Psoas muscle (tissue), 8 donors: ENCODE results near the gene HMCN2. TPM values are rescaled to one million over a fixed set of nuclear protein-coding genes. Genes with fewer than 3 reads are reported as not detected.

ENCODE experiments used
- ATAC-seq, 4 donors: fragments of 200-7000 bp; cut with Tn5 transposase; one replicate each; pipeline ENCODE4 v1.9.1; 2020; ENCODE audit warnings: moderate library complexity in 3 of 4, mild to moderate bottlenecking in 2 of 4
- DNase-seq, 2 donors: peaks; one replicate each; pipeline ENCODE4 v3.0.0-alpha.2; 2020
- H3K27ac ChIP-seq: fragments of 200-600 bp; one replicate; pipeline ENCODE4 v1.8.0; 2022
- H3K27me3 ChIP-seq, 3 donors: fragments of 200-600 bp in 1 of 3; one replicate each; pipeline versions ENCODE4 v1.6.1 to v1.8.0; 2013 to 2022; ENCODE audit warnings: low read length in 2 of 3, mild to moderate bottlenecking in 2 of 3, moderate library complexity in 1 of 3; ENCODE audit not compliant: insufficient read depth in 3 of 3
- H3K36me3 ChIP-seq, 2 donors: fragments of 200-600 bp in 1 of 2; one replicate each; pipeline versions ENCODE4 v1.6.1 to v1.8.0; 2013 to 2022; ENCODE audit warnings: low read depth in 1 of 2, mild to moderate bottlenecking in 1 of 2, moderate library complexity in 1 of 2; ENCODE audit not compliant: insufficient read depth in 1 of 2
- H3K4me1 ChIP-seq: fragments of 200-600 bp; one replicate; pipeline ENCODE4 v1.8.0; 2022
- H3K4me3 ChIP-seq: fragments of 200-600 bp; one replicate; pipeline ENCODE4 v1.8.0; 2022; ENCODE audit warnings: mild to moderate bottlenecking
- H3K9me3 ChIP-seq: fragments of 200-600 bp; one replicate; pipeline ENCODE4 v1.8.0; 2022
- WGBS, 3 donors: extraction: QIAGEN DNeasy Blood & Tissue Kit; methylation state at CpG; one replicate each; pipeline versions ENCODE4 v1.1.6 to v1.1.7; 2013; 5-methylcytosine and 5-hydroxymethylcytosine counted together
- intact Hi-C, 2 donors: fragments of 100-400 bp; cut with DNase I; formaldehyde crosslinking; loops; one replicate each; pipeline versions ENCODE4 v1.11.0 to v1.14.2; 2022
- polyA plus RNA-seq, 3 donors: library from polyadenylated mRNA; stranded (reverse); fragments of 200-250 nt; gene quantifications; one replicate each; pipeline ENCODE4 v1.2.3, GENCODE V29; 2013
- total RNA-seq, 4 donors: library from RNA; stranded (reverse); fragmentation: NEBNext Ultra II Directional in 2 of 4; extraction: Animal tissue kit (Norgen Biotek cat#: 25700) in 2 of 4; gene quantifications; one replicate each; pipeline versions ENCODE4 v1.2.1 to v1.2.4, GENCODE V29; 2021 to 2023
- TF ChIP-seq, protein P1 (sequence below): fragments of 200-600 bp; IDR thresholded peaks from one replicate; pipeline ENCODE4 v1.8.0; 2022; ENCODE audit warnings: antibody characterized with exemption
- donor health status: healthy with polysubstance abuse.
- donor health status: DM: no; HTN: no; CAD: no; lungs with moderate emphysema.
- donor health status: Bipolar disorder and iron deficiency.
- donor health status: healthy.
- donor health status: DM: yes; HTN: yes; CAD: no.
- donor health status: DM: no; HTN: no; CAD: no.
- donor health status: DM: no; HTN: no; CAD: no.
- donor health status: DM: yes; HTN: yes; CAD: no.

The HMCN2 gene
- total and polyA plus RNA-seq, 7 donors, result 3.6 to 13.2 (median 6.7) TPM

GRCh38 chr9:130463763-130464745 lies 198.5 kb downstream of the HMCN2 start:
- peaks cover 0 to 4% (median 0%) of the 10 kb centered on the region in 3 donors for H3K27me3 ChIP-seq
- H3K4me1 ChIP-seq, result no peaks in the 10 kb centered on the region
- 87 to 92% (median 87%) methylated on average over 21 to 22 of the region's 22 CpGs for WGBS, 3 donors
- no peak overlapping the region for H3K4me3 ChIP-seq
- ATAC-seq (no peak), DNase-seq (peak in 1 of 2 donors; percentile 46)
- no peaks in the 10 kb centered on the region for H3K9me3 ChIP-seq
- TF ChIP-seq, protein P1, sequence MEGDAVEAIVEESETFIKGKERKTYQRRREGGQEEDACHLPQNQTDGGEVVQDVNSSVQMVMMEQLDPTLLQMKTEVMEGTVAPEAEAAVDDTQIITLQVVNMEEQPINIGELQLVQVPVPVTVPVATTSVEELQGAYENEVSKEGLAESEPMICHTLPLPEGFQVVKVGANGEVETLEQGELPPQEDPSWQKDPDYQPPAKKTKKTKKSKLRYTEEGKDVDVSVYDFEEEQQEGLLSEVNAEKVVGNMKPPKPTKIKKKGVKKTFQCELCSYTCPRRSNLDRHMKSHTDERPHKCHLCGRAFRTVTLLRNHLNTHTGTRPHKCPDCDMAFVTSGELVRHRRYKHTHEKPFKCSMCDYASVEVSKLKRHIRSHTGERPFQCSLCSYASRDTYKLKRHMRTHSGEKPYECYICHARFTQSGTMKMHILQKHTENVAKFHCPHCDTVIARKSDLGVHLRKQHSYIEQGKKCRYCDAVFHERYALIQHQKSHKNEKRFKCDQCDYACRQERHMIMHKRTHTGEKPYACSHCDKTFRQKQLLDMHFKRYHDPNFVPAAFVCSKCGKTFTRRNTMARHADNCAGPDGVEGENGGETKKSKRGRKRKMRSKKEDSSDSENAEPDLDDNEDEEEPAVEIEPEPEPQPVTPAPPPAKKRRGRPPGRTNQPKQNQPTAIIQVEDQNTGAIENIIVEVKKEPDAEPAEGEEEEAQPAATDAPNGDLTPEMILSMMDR, result no peak
- no peak overlapping the region for H3K27ac ChIP-seq
- intact Hi-C loops, result loop anchor here in 1 of 2 donors (5.0 kb wide), 1 partner anchor 113 kb away; the partner anchor contains the start of gene FUBP3
- peaks cover 0 to 6% of the 10 kb centered on the region in 2 donors for H3K36me3 ChIP-seq

DNA sequence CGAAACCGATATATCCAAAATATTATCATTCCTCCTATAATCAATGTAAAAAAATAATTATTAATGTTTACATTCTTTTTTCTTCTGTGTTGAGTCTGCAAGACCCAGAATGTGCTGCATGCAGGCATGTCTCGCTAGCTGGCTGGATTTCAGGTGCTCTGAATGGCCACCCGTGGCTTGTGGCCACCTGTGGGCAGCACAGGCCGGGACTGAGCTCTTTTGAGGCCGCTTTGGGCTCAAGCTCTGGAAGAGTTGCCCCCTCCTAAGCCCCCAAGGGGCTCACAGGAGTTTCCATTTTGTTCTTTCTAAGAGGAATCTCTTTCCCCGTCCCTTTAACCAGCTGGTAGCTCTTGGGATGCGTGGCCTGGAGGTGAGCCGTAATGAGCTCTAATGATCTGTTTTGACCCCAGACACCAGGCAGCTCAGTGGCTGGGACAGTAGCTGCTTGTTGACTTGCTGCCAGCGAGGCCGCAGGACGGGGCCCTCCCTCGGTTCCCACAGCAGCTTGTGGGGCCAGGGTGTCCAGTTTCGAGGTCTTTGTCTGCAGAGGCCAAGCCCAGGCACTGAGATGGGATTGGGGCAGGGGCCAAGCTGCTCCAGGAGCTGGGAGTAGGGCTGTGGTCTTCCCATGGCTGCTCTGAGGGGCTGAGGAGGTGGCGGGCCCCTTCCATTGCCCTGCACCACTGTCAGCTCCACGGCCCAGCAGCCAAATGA lies 200.0 kb downstream of the HMCN2 start:
- DNase-seq (no peak), ATAC-seq (no peak)
- H3K9me3 ChIP-seq, result no peaks in the 10 kb centered on the region
- H3K27me3 ChIP-seq, result peaks cover 0 to under 1% (median 0%) of the 10 kb centered on the region in 3 donors
- intact Hi-C loops, result no loop called here
- no peak overlapping the region for H3K4me3 ChIP-seq
- peaks cover 0 to 6% of the 10 kb centered on the region in 2 donors for H3K36me3 ChIP-seq
- H3K4me1 ChIP-seq, result no peaks in the 10 kb centered on the region
- TF ChIP-seq, protein P1, result no peak
- 80 to 84% (median 84%) methylated on average over 16 of the region's 16 CpGs for WGBS, 3 donors
- H3K27ac ChIP-seq, result no peak overlapping the region

DNA sequence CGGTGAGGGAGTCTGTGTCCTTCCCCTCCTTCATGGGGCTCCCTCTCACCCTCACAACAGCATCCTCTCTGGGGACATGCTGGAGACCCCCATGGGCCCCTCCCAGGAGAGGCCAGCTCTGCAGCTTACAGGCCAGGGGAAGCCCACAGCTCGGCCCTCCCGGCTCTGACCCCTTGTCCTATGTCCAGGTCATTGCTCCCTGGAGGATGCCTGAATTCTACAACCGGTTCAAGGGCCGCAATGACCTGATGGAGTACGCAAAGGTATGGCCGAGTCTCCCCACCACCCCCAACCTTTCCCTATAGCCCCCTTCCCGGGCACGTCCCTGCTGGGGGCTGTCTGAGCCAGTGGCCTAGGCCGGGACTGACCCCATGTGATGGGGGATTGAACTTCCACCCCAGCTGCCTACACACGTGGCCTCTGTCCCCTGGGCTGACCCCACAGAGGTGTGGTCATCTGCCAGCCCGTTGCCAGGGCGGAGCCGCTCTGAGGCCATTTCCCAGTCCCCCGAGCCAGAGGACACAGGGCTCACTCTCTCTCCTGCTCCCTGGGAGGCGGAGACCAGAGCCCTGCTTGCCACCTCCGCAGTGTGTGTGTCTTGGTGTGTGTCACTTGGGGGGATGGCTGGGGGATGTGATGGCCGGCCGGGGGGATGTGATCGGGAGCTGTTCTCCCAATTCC lies 201.1 kb downstream of the HMCN2 start:
- no peaks in the 10 kb centered on the region for H3K9me3 ChIP-seq
- no peaks in the 10 kb centered on the region for H3K27me3 ChIP-seq
- TF ChIP-seq, protein P1, result no peak
- WGBS, 3 donors, result 78 to 82% (median 81%) methylated on average over 20 of the region's 20 CpGs
- no peak for ATAC-seq
- no peak overlapping the region for H3K4me3 ChIP-seq
- DNase-seq, result no peak
- H3K4me1 ChIP-seq, result no peaks in the 10 kb centered on the region
- intact Hi-C loops, result no loop called here
- peaks cover 0 to 16% of the 10 kb centered on the region in 2 donors for H3K36me3 ChIP-seq
- H3K27ac ChIP-seq, result no peak overlapping the region

DNA sequence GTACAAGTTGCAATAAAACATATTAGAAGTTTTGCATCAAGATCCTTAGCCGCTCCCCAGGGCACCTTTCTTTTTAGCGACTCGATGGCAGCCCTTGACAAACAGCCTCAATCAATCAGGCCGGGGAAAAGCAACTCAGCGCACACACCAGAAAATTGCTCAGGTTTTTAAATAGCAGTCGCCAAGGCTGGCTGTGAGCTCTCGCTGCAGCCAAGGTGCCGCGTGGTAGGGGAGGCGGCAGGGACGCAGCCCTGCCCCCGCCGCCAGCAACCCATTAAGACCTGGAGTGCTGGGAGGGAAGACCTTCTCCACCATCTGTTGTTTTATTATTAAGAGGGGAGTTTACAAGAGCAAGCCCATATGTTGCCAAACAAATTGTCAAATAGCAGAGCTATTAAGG lies 201.8 kb downstream of the HMCN2 start:
- Histone ChIP-seq H3K4me3 (no peak overlapping the region), H3K36me3 (peaks cover 0 to 16% of the 10 kb centered on the region in 2 donors), H3K27ac (no peak overlapping the region), H3K9me3 (no peaks in the 10 kb centered on the region), H3K4me1 (no peaks in the 10 kb centered on the region), H3K27me3 (no peaks in the 10 kb centered on the region)
- intact Hi-C loops, result no loop called here
- WGBS, 3 donors, result 70 to 81% (median 73%) methylated on average over 13 of the region's 13 CpGs
- no peak for DNase-seq
- TF ChIP-seq, protein P1, result no peak
- ATAC-seq, result no peak
